IMR-90 (cell line): ENCODE measurements around the gene LGALS16.
"Not testable (repeated sequence)": the region's sequence is repeated elsewhere in the genome, so short reads cannot be mapped to it uniquely, and the experiment has no call there.

Experiments
- CHD1 ChIP-seq: IDR thresholded peaks from 2 replicates; pipeline ENCODE4 v1.6.1; 2012; ENCODE audit warnings: low read depth, low read length, improper control_type of control experiment
- MAZ ChIP-seq: IDR thresholded peaks from 2 replicates; pipeline ENCODE4 v1.6.1; 2012; ENCODE audit warnings: low read depth, mild to moderate bottlenecking, low read length, improper control_type of control experiment, moderate library complexity, borderline replicate concordance
- MXI1 ChIP-seq: IDR thresholded peaks from 2 replicates; pipeline ENCODE4 v1.6.1; 2012; ENCODE audit warnings: low read depth, mild to moderate bottlenecking, low read length, moderate library complexity, borderline replicate concordance
- POLR2A ChIP-seq: IDR thresholded peaks from 2 replicates; pipeline ENCODE4 v1.6.1; 2012; ENCODE audit warnings: mild to moderate bottlenecking, low read depth, low read length
- SMC3 ChIP-seq: fragments of 150-350 bp; IDR thresholded peaks from 2 replicates; pipeline ENCODE4 v1.6.1; 2016; ENCODE audit warnings: low read depth, mild to moderate bottlenecking, antibody characterized with exemption, low read length, moderate library complexity
- TF ChIP-seq, protein P1 (sequence below): conservative IDR thresholded peaks from 2 replicates; pipeline ENCODE4 v1.5.1; 2012; ENCODE audit warnings: mild to moderate bottlenecking, low read depth, low read length, improper control_type of control experiment
- TF ChIP-seq, protein P2 (sequence below): fragments of 150-350 bp; IDR thresholded peaks from 2 replicates; pipeline ENCODE4 v1.6.1; 2016; ENCODE audit warnings: low read depth, mild to moderate bottlenecking, low read length, moderate library complexity, borderline replicate concordance

DNA sequence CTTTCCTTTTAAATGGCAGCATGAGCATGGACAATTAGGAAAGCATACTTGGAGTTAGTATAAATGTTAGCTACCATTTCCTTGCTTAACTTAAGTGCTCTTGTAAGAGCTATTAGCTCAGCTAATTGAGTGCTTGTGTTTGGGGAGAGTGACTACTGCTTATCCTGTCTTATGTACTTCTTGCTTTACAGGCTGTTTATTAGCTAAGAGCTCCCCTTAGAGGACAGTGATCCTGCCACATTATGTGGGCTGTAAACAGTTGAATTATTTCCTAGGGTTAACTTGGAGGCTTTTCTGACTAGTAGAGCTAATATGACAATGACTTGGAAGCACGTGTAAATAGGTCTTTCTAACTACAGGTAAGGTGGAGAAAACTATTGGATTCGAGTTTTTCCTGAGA is 28.1 kb upstream of the LGALS16 start:
- TF ChIP-seq, protein P1, sequence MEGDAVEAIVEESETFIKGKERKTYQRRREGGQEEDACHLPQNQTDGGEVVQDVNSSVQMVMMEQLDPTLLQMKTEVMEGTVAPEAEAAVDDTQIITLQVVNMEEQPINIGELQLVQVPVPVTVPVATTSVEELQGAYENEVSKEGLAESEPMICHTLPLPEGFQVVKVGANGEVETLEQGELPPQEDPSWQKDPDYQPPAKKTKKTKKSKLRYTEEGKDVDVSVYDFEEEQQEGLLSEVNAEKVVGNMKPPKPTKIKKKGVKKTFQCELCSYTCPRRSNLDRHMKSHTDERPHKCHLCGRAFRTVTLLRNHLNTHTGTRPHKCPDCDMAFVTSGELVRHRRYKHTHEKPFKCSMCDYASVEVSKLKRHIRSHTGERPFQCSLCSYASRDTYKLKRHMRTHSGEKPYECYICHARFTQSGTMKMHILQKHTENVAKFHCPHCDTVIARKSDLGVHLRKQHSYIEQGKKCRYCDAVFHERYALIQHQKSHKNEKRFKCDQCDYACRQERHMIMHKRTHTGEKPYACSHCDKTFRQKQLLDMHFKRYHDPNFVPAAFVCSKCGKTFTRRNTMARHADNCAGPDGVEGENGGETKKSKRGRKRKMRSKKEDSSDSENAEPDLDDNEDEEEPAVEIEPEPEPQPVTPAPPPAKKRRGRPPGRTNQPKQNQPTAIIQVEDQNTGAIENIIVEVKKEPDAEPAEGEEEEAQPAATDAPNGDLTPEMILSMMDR: not testable (repeated sequence)
- not testable (repeated sequence) for TF ChIP-seq POLR2A, MAZ, CHD1, MXI1, SMC3
- TF ChIP-seq, protein P2, sequence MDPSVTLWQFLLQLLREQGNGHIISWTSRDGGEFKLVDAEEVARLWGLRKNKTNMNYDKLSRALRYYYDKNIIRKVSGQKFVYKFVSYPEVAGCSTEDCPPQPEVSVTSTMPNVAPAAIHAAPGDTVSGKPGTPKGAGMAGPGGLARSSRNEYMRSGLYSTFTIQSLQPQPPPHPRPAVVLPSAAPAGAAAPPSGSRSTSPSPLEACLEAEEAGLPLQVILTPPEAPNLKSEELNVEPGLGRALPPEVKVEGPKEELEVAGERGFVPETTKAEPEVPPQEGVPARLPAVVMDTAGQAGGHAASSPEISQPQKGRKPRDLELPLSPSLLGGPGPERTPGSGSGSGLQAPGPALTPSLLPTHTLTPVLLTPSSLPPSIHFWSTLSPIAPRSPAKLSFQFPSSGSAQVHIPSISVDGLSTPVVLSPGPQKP: not testable (repeated sequence)
